HepG2 (cell line): Measurements from ENCODE around the gene SULT1B1.

Experiments
- CREB1 ChIP-seq, 2 experiments: fragments of 450-650 bp in 1 of 2; IDR thresholded peaks; 2 replicates each; pipeline ENCODE4 v1.6.1; 2016 to 2017; ENCODE audit warnings: control low read depth in 1 of 2, mild to moderate bottlenecking in 1 of 2, missing compliant biosample characterization in 1 of 2, missing genetic modification characterization in 1 of 2
- ZNF251 ChIP-seq: sonication (generic); formaldehyde crosslinking; IDR thresholded peaks from 2 replicates; pipeline ENCODE4 v1.9.0; 2021; ENCODE audit warnings: mild to moderate bottlenecking, missing genetic modification reagents

GRCh38 chr4:69786547-69786946 lies 26.1 kb upstream of the SULT1B1 start:
- TF ChIP-seq CREB1 (IDR thresholded peaks at IDR 0.05) = no peak
- no peak for TF ChIP-seq CREB1 (CRISPR knock-in tag; IDR thresholded peaks at IDR 0.05)
- no peak for TF ChIP-seq ZNF251
